ENCODE results near the gene ELL. TPM values are rescaled to one million over a fixed set of nuclear protein-coding genes. Genes with fewer than 3 reads are reported as not detected.

ELL gene
- total and polyA plus RNA-seq, 2 donors (not counting 3 experiments of a cell fraction or from before 2014, with no cell fraction given), result 9.9 to 18.2 TPM

DNA sequence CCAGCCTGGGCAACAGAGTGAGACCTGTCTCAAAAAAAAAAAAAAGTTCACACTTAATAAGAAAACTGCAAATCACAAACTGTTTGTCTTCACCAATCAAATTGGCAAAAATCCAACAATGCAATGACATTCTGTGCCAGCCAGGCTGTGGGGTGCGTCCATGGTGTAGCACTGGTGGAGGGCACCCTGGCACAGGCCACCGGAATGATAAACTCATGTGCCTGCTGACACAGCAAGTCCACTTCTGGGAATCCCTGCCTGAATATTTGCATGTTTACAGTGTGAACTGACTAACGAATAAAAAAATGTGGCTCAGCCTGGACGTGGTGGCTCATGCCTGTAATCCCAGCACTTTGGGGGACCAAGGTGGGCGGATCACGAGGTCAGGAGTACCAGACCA, 122.9 kb downstream of the ELL start:
- TF ChIP-seq, protein P1, sequence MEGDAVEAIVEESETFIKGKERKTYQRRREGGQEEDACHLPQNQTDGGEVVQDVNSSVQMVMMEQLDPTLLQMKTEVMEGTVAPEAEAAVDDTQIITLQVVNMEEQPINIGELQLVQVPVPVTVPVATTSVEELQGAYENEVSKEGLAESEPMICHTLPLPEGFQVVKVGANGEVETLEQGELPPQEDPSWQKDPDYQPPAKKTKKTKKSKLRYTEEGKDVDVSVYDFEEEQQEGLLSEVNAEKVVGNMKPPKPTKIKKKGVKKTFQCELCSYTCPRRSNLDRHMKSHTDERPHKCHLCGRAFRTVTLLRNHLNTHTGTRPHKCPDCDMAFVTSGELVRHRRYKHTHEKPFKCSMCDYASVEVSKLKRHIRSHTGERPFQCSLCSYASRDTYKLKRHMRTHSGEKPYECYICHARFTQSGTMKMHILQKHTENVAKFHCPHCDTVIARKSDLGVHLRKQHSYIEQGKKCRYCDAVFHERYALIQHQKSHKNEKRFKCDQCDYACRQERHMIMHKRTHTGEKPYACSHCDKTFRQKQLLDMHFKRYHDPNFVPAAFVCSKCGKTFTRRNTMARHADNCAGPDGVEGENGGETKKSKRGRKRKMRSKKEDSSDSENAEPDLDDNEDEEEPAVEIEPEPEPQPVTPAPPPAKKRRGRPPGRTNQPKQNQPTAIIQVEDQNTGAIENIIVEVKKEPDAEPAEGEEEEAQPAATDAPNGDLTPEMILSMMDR (IDR thresholded peaks at IDR 0.05; ENCODE audit: extremely low read depth in 1 of 2, insufficient read depth in 1 of 2, low read depth in 1 of 2, low read length in 2 of 2), result no peak
- TF ChIP-seq JUN (IDR thresholded peaks at IDR 0.05; ENCODE audit: borderline replicate concordance, insufficient read depth, insufficient read length, low read depth) (no peak), MYC (IDR thresholded peaks at IDR 0.05; ENCODE audit: low read depth, low read length) (no peak)
- Histone ChIP-seq H3K9me1 (replicated peaks; ENCODE audit: control insufficient read depth, extremely low read depth, insufficient read depth, low read length) (no peaks in the 10 kb centered on the region), H3K36me3 (ENCODE audit: control insufficient read depth in 2 of 2, extremely low read depth in 1 of 2, insufficient read depth in 2 of 2, low read length in 2 of 2) (no peaks in the 10 kb centered on the region), H3K79me2 (ENCODE audit: control insufficient read depth, insufficient read depth, low read length) (no peaks in the 10 kb centered on the region), H4K20me1 (replicated peaks; ENCODE audit: control insufficient read depth, extremely low read depth, insufficient read depth, low read length) (no peaks in the 10 kb centered on the region), H2AFZ (ENCODE audit: low read depth, low read length) (no peak overlapping the region), H3K4me3 (replicated peaks in 1 of 3; ENCODE audit: insufficient read depth in 1 of 3, low read depth in 1 of 3, low read length in 3 of 3) (no peak overlapping the region), H3K27me3 (ENCODE audit: control insufficient read depth in 2 of 2, insufficient read depth in 2 of 2, low read length in 2 of 2) (no peaks in the 10 kb centered on the region), H3K9me3 (replicated peaks; ENCODE audit: control insufficient read depth, insufficient read depth, low read length) (no peaks in the 10 kb centered on the region), H3K27ac (ENCODE audit: insufficient read depth, low read depth, low read length) (no peak overlapping the region), H3K4me2 (ENCODE audit: insufficient read depth, low read length) (no peak overlapping the region), H3K9ac (replicated peaks; ENCODE audit: extremely low read depth, insufficient read depth, low read length) (no peak overlapping the region), H3K4me1 (ENCODE audit: control insufficient read depth, extremely low read depth, insufficient read depth, low read length) (no peaks in the 10 kb centered on the region)
- intact Hi-C loops (cut with micrococcal nuclease) (no loop called here), dilution Hi-C loops (cut with MboI; ENCODE audit: extremely low pct_ligation_motif_present, low sequenced_read_pairs) (no loop called here)
- FAIRE-seq, result no peak
- DNase-seq (ENCODE audit: low read depth, low spot score), result no peak
- ChIA-PET POLR2A (interaction anchor here (1.5 kb wide), 1 partner anchor 13 kb away, joined by 4 read pairs; the partner anchor contains the start of gene GDF15), CTCF (interaction anchor here (1.1 to 3.2 kb wide), 5 partner anchors 8 to 49 kb away, joined by 7 to 24 read pairs (median 8); partner anchors contain the start of gene GDF15)
- no TSS peak for BruUV-seq (replicated peaks)
